ENCODE results near the gene ZFP36.

- TF ChIP-seq RAD21 (IDR thresholded peaks at IDR 0.05; ENCODE audit: low read depth), result no peak
- no peak for TF ChIP-seq CREB1 (IDR thresholded peaks at IDR 0.05; ENCODE audit: low read depth)
- TF ChIP-seq TAF1 (IDR thresholded peaks at IDR 0.05; ENCODE audit: low read depth), result 0 out of 2 replicates have a peak, but pooled peaks have one; percentile 48
- no peak for TF ChIP-seq CEBPB (IDR thresholded peaks at IDR 0.05)
- no peak for TF ChIP-seq REST (IDR thresholded peaks at IDR 0.05; ENCODE audit: low read depth)
These were observed at the start of gene ZFP36 for GRCh38 chr19:39406656-39407409.

Data from Ishikawa (cell line).